Tibial nerve (tissue), 4 donors: Measurements from ENCODE around the gene CA9.
A peak's percentile ranks its signal among the peaks of the same experiment; 100 is the strongest.

Experiments
- CTCF ChIP-seq, 5 experiments: fragments of 200-600 bp in 3 of 5; fragments of 450-650 bp in 2 of 5; sonication (generic) in 3 of 5; IDR thresholded peaks; one replicate each; pipeline ENCODE4 v1.5.1; 2016 to 2019; ENCODE audit warnings: antibody characterized with exemption in 5 of 5, mild to moderate bottlenecking in 3 of 5, moderate library complexity in 2 of 5
- EP300 ChIP-seq, 2 donors: sonication (generic); formaldehyde crosslinking; IDR thresholded peaks; one replicate each; pipeline ENCODE4 v1.6.1; 2017; ENCODE audit warnings: antibody characterized with exemption in 2 of 2, mild to moderate bottlenecking in 1 of 2
- POLR2A ChIP-seq, 2 donors: fragments of 450-650 bp; IDR thresholded peaks; one replicate each; pipeline ENCODE4 v1.6.1; 2017; ENCODE audit warnings: antibody characterized with exemption in 2 of 2, mild to moderate bottlenecking in 2 of 2, moderate library complexity in 2 of 2

GRCh38 chr9:35660966-35661415 is 12.7 kb upstream of the CA9 start:
- peak in 3 of 5 experiments; percentile 32 to 55 (median 46) for TF ChIP-seq CTCF (IDR thresholded peaks at IDR 0.05)
- TF ChIP-seq POLR2A (IDR thresholded peaks at IDR 0.05): no peak
- TF ChIP-seq EP300 (IDR thresholded peaks at IDR 0.05): peak in 1 of 2 donors; percentile 32
